A549 treated with GW870086 at 1 μM for 4 hours (cell line): ENCODE results near the gene CPHXL. TPM values are rescaled to one million over a fixed set of nuclear protein-coding genes. Genes with fewer than 3 reads are reported as not detected.

Source experiments
- total RNA-seq: library from RNA; stranded (reverse); fragments of 200-300 nt; extraction: Qiagen RNA extraction; gene quantifications from 5 replicates; pipeline ENCODE4 v1.2.3, GENCODE V29; 2022; ENCODE audit warnings: low read depth

Gene CPHXL
- not detected in 5 replicates for total RNA-seq

DNA sequence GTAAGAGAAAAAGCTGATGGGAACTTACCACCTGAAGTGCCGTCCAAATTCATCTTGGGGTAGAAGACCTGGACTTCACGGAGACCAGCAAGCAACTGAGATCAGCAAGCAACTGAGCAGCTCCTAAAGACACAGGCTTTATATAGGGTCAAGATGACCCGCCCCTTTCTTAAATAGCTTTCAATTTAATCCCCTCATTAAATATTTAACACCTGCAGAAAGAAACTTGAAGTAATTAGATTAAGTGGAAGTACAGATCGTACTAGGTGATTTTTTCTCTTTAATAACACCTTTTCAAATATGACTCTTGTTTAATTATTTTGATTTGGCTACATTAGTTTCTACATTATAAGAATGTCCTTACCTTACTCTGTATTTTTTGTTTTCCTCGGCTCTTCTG is at the start of gene CPHXL:
Gene CPHXL, minus strand, starts transcription at position 101 of the 400 bp plus-strand sequence. Its CDS starts 48 bp downstream, at position 53.

DNA sequence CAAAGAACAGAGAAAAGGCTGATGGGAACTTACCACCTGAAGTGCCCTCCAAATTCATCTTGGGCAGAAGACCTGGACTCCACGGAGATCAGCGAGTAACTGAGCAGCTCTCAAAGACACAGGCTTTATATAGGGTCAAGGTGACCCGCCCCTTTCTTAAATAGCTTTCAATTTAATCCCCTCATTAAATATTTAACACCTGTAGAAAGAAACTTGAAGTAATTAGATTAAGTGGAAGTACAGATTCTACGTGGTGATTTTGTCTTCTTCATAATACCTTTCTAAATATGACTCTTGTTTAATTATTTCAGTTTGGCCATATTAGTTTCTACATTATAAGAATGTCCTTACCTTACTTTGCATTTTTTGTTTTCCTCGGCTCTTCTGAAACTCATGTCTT is 24.9 kb downstream of the CPHXL start, which contains the start of gene DUXB:
Gene DUXB, minus strand, starts transcription at position 101 of the 400 bp plus-strand sequence. Its CDS starts 43 bp downstream, at position 58.

DNA sequence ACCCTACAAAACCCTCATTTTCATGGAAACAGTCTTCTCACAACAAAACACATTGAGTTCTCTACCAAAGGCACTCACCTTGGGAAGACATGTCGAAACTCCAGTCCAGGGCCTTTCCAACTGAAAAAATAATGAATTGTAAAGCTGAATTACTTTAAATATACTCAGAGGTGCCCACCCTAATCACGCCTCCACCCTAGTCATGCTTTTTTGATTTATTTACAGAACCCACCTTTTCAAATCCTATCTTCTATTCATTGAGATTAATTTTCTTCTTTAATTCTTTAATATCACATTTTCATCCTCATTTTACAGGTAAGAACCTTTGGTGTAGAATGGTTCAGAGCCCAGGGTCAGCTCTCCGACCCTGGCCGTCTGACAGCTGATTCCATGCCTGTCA is 49.4 kb downstream of the CPHXL start, which contains the start of gene CPHXL2:
Gene CPHXL2, minus strand, starts transcription at position 101 of the 400 bp plus-strand sequence. Its CDS starts 10 bp downstream, at position 91.

Other genes starting within 250 kb of the CPHXL start
- gene CHST6, start 231.0 kb downstream of the CPHXL start, total RNA-seq = 0.18 to 0.34 TPM (median 0.23 TPM) in 5 replicates
- gene CHST5, start 190.4 kb downstream of the CPHXL start, total RNA-seq = 0.05 to 0.10 TPM in 2 of 5 replicates, not detected in the others
- 6.6 to 10.3 TPM (median 8.9 TPM) in 5 replicates for gene TMEM231, start 170.2 kb downstream of the CPHXL start, total RNA-seq
- gene GABARAPL2, start 160.1 kb downstream of the CPHXL start, total RNA-seq = 89.9 to 92.1 TPM (median 91.5 TPM) in 5 replicates
- gene ADAT1, start 103.2 kb downstream of the CPHXL start, total RNA-seq = 28.4 to 39.3 TPM (median 37.0 TPM) in 5 replicates
- gene KARS1, start 78.8 kb downstream of the CPHXL start, total RNA-seq = 162 to 181 TPM (median 168 TPM) in 5 replicates
- gene TERF2IP, start 78.7 kb downstream of the CPHXL start, total RNA-seq = 38.3 to 45.0 TPM (median 43.5 TPM) in 5 replicates
- gene CPHXL2, start 49.5 kb downstream of the CPHXL start, total RNA-seq = not detected in 5 replicates
- not detected in 5 replicates for gene DUXB, start 25.0 kb downstream of the CPHXL start, total RNA-seq